H1 (cell line): ENCODE data around the gene YBX2. TPM values are rescaled to one million over a fixed set of nuclear protein-coding genes. Genes with fewer than 3 reads are reported as not detected.

ENCODE experiments used
- CTCF ChIA-PET: fragments of 300-600 bp; sonication (Branson Sonifier 250); formaldehyde crosslinking; loops from one replicate; lab custom pipeline; 2021; ENCODE audit not compliant: partially characterized antibody; lab: Charles Lee
- POLR2A ChIA-PET: fragments of 300-600 bp; sonication (Branson Sonifier 250); formaldehyde crosslinking; loops from one replicate; lab custom pipeline; 2021; ENCODE audit warnings: inconsistent platforms; ENCODE audit not compliant: partially characterized antibody; lab: Charles Lee
- DNase-seq, 2 experiments: peaks; one replicate each; pipeline versions ENCODE4 v3.0.0 to v3.0.0-alpha.2; 2010 to 2022; ENCODE audit warnings: low spot score in 2 of 2, low read depth in 1 of 2, mixed read lengths in 1 of 2
- FAIRE-seq: peaks from 2 replicates; lab custom pipeline; 2011; peaks lifted over from hg19 to GRCh38; lab: Jason Lieb, UNC
- H2AFZ ChIP-seq: 2 replicates; pipeline ENCODE4 v1.8.1; 2012; ENCODE audit warnings: low read length, inconsistent platforms
- H2AK5ac ChIP-seq: 2 replicates; pipeline ENCODE4 v1.6.1; 2013; ENCODE audit warnings: low read depth, low read length
- H2BK120ac ChIP-seq: replicated peaks from 2 replicates; pipeline ENCODE3; 2013; ENCODE audit warnings: low read depth, low read length, inconsistent platforms
- H2BK12ac ChIP-seq: 2 replicates; pipeline ENCODE4 v1.6.1; 2013; ENCODE audit warnings: low read depth, low read length
- H2BK15ac ChIP-seq: 2 replicates; pipeline ENCODE4 v1.6.1; 2013; ENCODE audit warnings: low read length
- H2BK20ac ChIP-seq: 2 replicates; pipeline ENCODE4 v1.6.1; 2013; ENCODE audit warnings: low read length
- H2BK5ac ChIP-seq: 2 replicates; pipeline ENCODE4 v1.6.1; 2013; ENCODE audit warnings: low read depth, low read length
- H3K14ac ChIP-seq: 2 replicates; pipeline ENCODE4 v1.6.1; 2013; ENCODE audit warnings: inconsistent platforms; ENCODE audit not compliant: insufficient read length
- H3K18ac ChIP-seq: 2 replicates; pipeline ENCODE4 v1.6.1; 2013; ENCODE audit warnings: low read length; ENCODE audit errors: extremely low read depth
- H3K23ac ChIP-seq: 2 replicates; pipeline ENCODE4 v1.6.1; 2013; ENCODE audit warnings: inconsistent platforms; ENCODE audit not compliant: insufficient read length
- H3K23me2 ChIP-seq: 2 replicates; pipeline ENCODE4 v1.6.1; 2013; ENCODE audit warnings: low read depth, low read length
- H3K27ac ChIP-seq: 2 replicates; pipeline ENCODE4 v1.6.1; 2011; ENCODE audit warnings: low read depth, low read length, inconsistent platforms
- H3K27me3 ChIP-seq, 4 experiments: replicated peaks in 1 of 4; 1 replicate in 1 of 4; 2 replicates in 3 of 4; pipeline versions ENCODE4 v1.6.1 to v1.8.1; 2011 to 2013; ENCODE audit warnings: low read length in 3 of 4, mild to moderate bottlenecking in 3 of 4, inconsistent platforms in 2 of 4, mixed read lengths in 2 of 4, moderate library complexity in 1 of 4; ENCODE audit not compliant: control insufficient read depth in 3 of 4, insufficient read depth in 3 of 4; ENCODE audit errors: extremely low read depth in 1 of 4
- H3K36me3 ChIP-seq, 4 experiments: 2 replicates each; pipeline versions ENCODE4 v1.6.1 to v1.8.1; 2011 to 2013; ENCODE audit warnings: mild to moderate bottlenecking in 4 of 4, low read length in 3 of 4, moderate library complexity in 2 of 4, control low read depth in 1 of 4, inconsistent platforms in 1 of 4; ENCODE audit not compliant: insufficient read depth in 4 of 4, control insufficient read depth in 2 of 4
- H3K4ac ChIP-seq: replicated peaks from 2 replicates; pipeline ENCODE3; 2013; ENCODE audit warnings: low read length, low read depth, mixed read lengths, inconsistent platforms; ENCODE audit not compliant: insufficient read length
- H3K4me1 ChIP-seq, 4 experiments: replicated peaks in 1 of 4; 1 replicate in 1 of 4; 2 replicates in 3 of 4; pipeline versions ENCODE4 v1.6.1 to v1.8.1; 2011 to 2013; ENCODE audit warnings: low read length in 3 of 4, inconsistent platforms in 2 of 4, mixed read lengths in 1 of 4; ENCODE audit not compliant: insufficient read depth in 4 of 4, control insufficient read depth in 3 of 4
- H3K4me2 ChIP-seq, 2 experiments: 2 replicates each; pipeline versions ENCODE4 v1.6.1 to v1.8.1; 2011 to 2013; ENCODE audit warnings: low read depth in 2 of 2, low read length in 2 of 2, control low read depth in 1 of 2, inconsistent platforms in 1 of 2, mild to moderate bottlenecking in 1 of 2; ENCODE audit not compliant: insufficient read depth in 1 of 2
- H3K4me3 ChIP-seq, 4 experiments: fragments of 200-600, 300-600 bp in 1 of 4; sonication (generic), shearing (Covaris generic), sonication (Bioruptor Twin) in 1 of 4; 2 replicates each; pipeline versions ENCODE4 v1.5.1 to v1.8.1; 2011 to 2016; ENCODE audit warnings: low read length in 4 of 4, low read depth in 3 of 4, control low read depth in 2 of 4, inconsistent platforms in 2 of 4, mild to moderate bottlenecking in 2 of 4, mixed read lengths in 1 of 4, moderate library complexity in 1 of 4; ENCODE audit not compliant: insufficient read depth in 2 of 4; ENCODE audit errors: extremely low read depth in 1 of 4
- H3K56ac ChIP-seq: replicated peaks from 2 replicates; pipeline ENCODE3; 2013; ENCODE audit warnings: low read depth, mild to moderate bottlenecking, mixed read lengths, low read length, inconsistent platforms; ENCODE audit not compliant: insufficient read length
- H3K79me1 ChIP-seq: 2 replicates; pipeline ENCODE4 v1.6.1; 2013; ENCODE audit warnings: low read depth, low read length, control low read depth
- H3K79me2 ChIP-seq, 2 experiments: 2 replicates each; pipeline versions ENCODE4 v1.6.1 to v1.8.1; 2012 to 2013; ENCODE audit warnings: low read length in 2 of 2, mild to moderate bottlenecking in 2 of 2, inconsistent platforms in 1 of 2; ENCODE audit not compliant: insufficient read depth in 2 of 2, control insufficient read depth in 1 of 2
- H3K9ac ChIP-seq, 4 experiments: replicated peaks in 1 of 4; 1 replicate in 1 of 4; 2 replicates in 3 of 4; pipeline versions ENCODE4 v1.6.1 to v1.8.1; 2011 to 2013; ENCODE audit warnings: low read depth in 3 of 4, low read length in 3 of 4, control low read depth in 2 of 4, mild to moderate bottlenecking in 2 of 4, moderate library complexity in 2 of 4, inconsistent platforms in 1 of 4; ENCODE audit errors: extremely low read depth in 1 of 4
- H3K9me3 ChIP-seq, 2 experiments: 2 replicates each; pipeline versions ENCODE4 v1.6.1 to v1.8.1; 2012 to 2013; ENCODE audit warnings: mild to moderate bottlenecking in 2 of 2, moderate library complexity in 2 of 2, control low read depth in 1 of 2, inconsistent platforms in 1 of 2, low read depth in 1 of 2, low read length in 1 of 2, mixed read lengths in 1 of 2; ENCODE audit not compliant: insufficient read depth in 2 of 2
- H4K20me1 ChIP-seq, 2 experiments: replicated peaks in 1 of 2; 2 replicates each; pipeline versions ENCODE3 to v1.8.1; 2011 to 2013; ENCODE audit warnings: inconsistent platforms in 2 of 2, low read length in 2 of 2, mild to moderate bottlenecking in 1 of 2; ENCODE audit not compliant: insufficient read depth in 2 of 2, control insufficient read depth in 1 of 2
- H4K5ac ChIP-seq: 2 replicates; pipeline ENCODE4 v1.6.1; 2013; ENCODE audit warnings: low read length, low read depth, mixed read lengths, inconsistent platforms; ENCODE audit not compliant: insufficient read length
- H4K8ac ChIP-seq: 2 replicates; pipeline ENCODE4 v1.8.0; 2013; ENCODE audit warnings: mild to moderate bottlenecking, moderate library complexity, low read length, inconsistent platforms; ENCODE audit not compliant: insufficient read depth; ENCODE audit errors: extremely low read depth
- H4K91ac ChIP-seq: replicated peaks from 2 replicates; pipeline ENCODE3; 2013; ENCODE audit warnings: low read length, mixed read lengths, inconsistent platforms; ENCODE audit not compliant: insufficient read length
- ATF3 ChIP-seq: IDR thresholded peaks from 2 replicates; pipeline ENCODE4 v1.6.1; 2011; ENCODE audit warnings: low read depth, mild to moderate bottlenecking, low read length; ENCODE audit not compliant: insufficient read depth
- E2F6 ChIP-seq: IDR thresholded peaks from 2 replicates; pipeline ENCODE4 v1.6.1; 2012; ENCODE audit warnings: inconsistent platforms
- KDM4A ChIP-seq: IDR thresholded peaks from one replicate; pipeline ENCODE4 v1.7.1; 2012; ENCODE audit warnings: low read depth, mild to moderate bottlenecking, moderate library complexity, low read length, inconsistent platforms; ENCODE audit not compliant: severe bottlenecking
- NRF1 ChIP-seq: IDR thresholded peaks from 2 replicates; pipeline ENCODE4 v1.6.1; 2011; ENCODE audit warnings: mild to moderate bottlenecking, low read depth, low read length, improper control_type of control experiment
- PHF8 ChIP-seq: fragments of 200-600 bp; sonication (generic); conservative IDR thresholded peaks from 2 replicates; pipeline ENCODE4 v1.7.1; 2012; ENCODE audit warnings: low read depth, mild to moderate bottlenecking, inconsistent platforms, low read length, moderate library complexity
- RBBP5 ChIP-seq: IDR thresholded peaks from 2 replicates; pipeline ENCODE4 v1.7.1; 2012; ENCODE audit warnings: low read depth, mild to moderate bottlenecking, inconsistent platforms, low read length, moderate library complexity, borderline replicate concordance
- WGBS, 2 experiments: shearing (Covaris generic) in 1 of 2; methylation state at CpG; one replicate each; pipeline versions ENCODE4 v1.1.6 to v1.1.7; 2013 to 2015; ENCODE audit warnings: low lambda C conversion rate in 2 of 2, mixed read lengths in 2 of 2, inconsistent platforms in 1 of 2, low coverage in 1 of 2, missing lambda C conversion rate in 1 of 2; ENCODE audit not compliant: insufficient replicate concordance in 2 of 2, insufficient coverage in 1 of 2, insufficient read length in 1 of 2; ENCODE audit errors: extremely low coverage in 1 of 2, missing lambda C conversion rate in 1 of 2; 5-methylcytosine and 5-hydroxymethylcytosine counted together
- polyA plus RNA-seq, 7 experiments: library from polyadenylated mRNA; depleted of rRNA in 3 of 7; stranded (reverse) in 5 of 7; unstranded in 2 of 7; fragments of >200 nt in 5 of 7; fragments of 200-250 nt in 2 of 7; gene quantifications; 1 replicate in 5 of 7; 2 replicates in 1 of 7; 4 replicates in 1 of 7; pipeline versions ENCODE4 v1.2.1 to v1.2.3, GENCODE V29; 2011 to 2013; ENCODE audit warnings: missing spikeins in 2 of 7, mixed read lengths in 2 of 7
- total RNA-seq: library from RNA; stranded (reverse); fragmentation: NEBNext Ultra II Directional; extraction: Animal tissue kit (Norgen Biotek cat#: 25700); gene quantifications from 2 replicates; pipeline ENCODE4 v1.2.1, GENCODE V29; 2021

Gene YBX2
- total and polyA plus RNA-seq, 2 of the 8 experiments (the other 6 are each of a cell fraction or from before 2014, with no cell fraction given): 19.2 to 30.5 TPM

- DNase-seq (peak in 1 of 2 experiments; percentile 72), FAIRE-seq (no peak)
- H2BK15ac ChIP-seq: 0 out of 2 replicates have a peak overlapping the region, but pooled peaks have one; percentile 72
- H3K14ac ChIP-seq: no peak overlapping the region
- POLR2A ChIA-PET: interaction anchor here (0.6 to 7.7 kb wide), 24 partner anchors 9 to 291 kb away, joined by 3 to 94 read pairs (median 6); partner anchors contain the start of genes ACADVL, CLDN7, CTDNEP1 and DLG4
- H3K56ac ChIP-seq: no peak overlapping the region
- peaks cover 0 to 6% (median 3%) of the 10 kb centered on the region in 4 experiments; a peak in 3 of 8 replicates for H3K36me3 ChIP-seq
- no peak overlapping the region for H2BK120ac ChIP-seq
- no peaks in the 10 kb centered on the region for H3K79me2 ChIP-seq
- 6% methylated on average over 31 of the region's 43 CpGs; no CpG with 5 or more reads in 1 of the 2 experiments for WGBS, 2 experiments
- peak overlapping the region; percentile 76 to 83 (median 78) for H3K4me3 ChIP-seq
- H3K4me2 ChIP-seq: peak overlapping the region; percentile 45 to 100
- peaks cover 0 to 20% (median 8%) of the 10 kb centered on the region in 4 experiments; a peak in 5 of 7 replicates for H3K4me1 ChIP-seq
- CTCF ChIA-PET: interaction anchor here (0.5 to 4.8 kb wide), 18 partner anchors 9 to 303 kb away, joined by 3 to 46 read pairs (median 4); partner anchors contain the start of genes ACAP1, GABARAP, GPS2 and TMEM95
- H3K23ac ChIP-seq: no peak overlapping the region
- H3K9me3 ChIP-seq: no peaks in the 10 kb centered on the region
- peak overlapping the region; percentile 46 to 75 (median 66) for H3K9ac ChIP-seq
- no peaks in the 10 kb centered on the region for H3K79me1 ChIP-seq
- H4K8ac ChIP-seq: peak overlapping the region; percentile 22; the same call in 1 of the 2 replicates
- H3K23me2 ChIP-seq: peaks cover 11% of the 10 kb centered on the region
- peak overlapping the region; percentile 27; the same call in 1 of the 2 replicates for H2BK12ac ChIP-seq
- TF ChIP-seq E2F6: 0 out of 2 replicates have a peak, but pooled peaks have one; percentile 8
- peak; percentile 10 for TF ChIP-seq KDM4A
- peak; percentile 53 for TF ChIP-seq NRF1
- TF ChIP-seq RBBP5: 0 out of 2 replicates have a peak, but pooled peaks have one; percentile 37
- TF ChIP-seq PHF8: no peak
- TF ChIP-seq ATF3: no peak
- TF ChIP-seq, all 59 proteins: peak for 4
- no peak overlapping the region; the same call in 1 of the 2 replicates for H2BK5ac ChIP-seq
- no peak overlapping the region for H2AK5ac ChIP-seq
- H4K5ac ChIP-seq: no peak overlapping the region
- peaks cover 0 to 13% (median 7%) of the 10 kb centered on the region in 4 experiments; a peak in 6 of 7 replicates for H3K27me3 ChIP-seq
- no peak overlapping the region for H2BK20ac ChIP-seq
- H4K20me1 ChIP-seq: peaks cover 0 to 7% of the 10 kb centered on the region in 2 experiments
- no peak overlapping the region for H3K27ac ChIP-seq
- no peak overlapping the region for H4K91ac ChIP-seq
- peak overlapping the region; percentile 54; the same call in 1 of the 2 replicates for H2AFZ ChIP-seq
- no peak overlapping the region for H3K4ac ChIP-seq
- H3K18ac ChIP-seq: no peak overlapping the region; the same call in 1 of the 2 replicates
These were observed 12.3 kb downstream of the YBX2 start for GRCh38 chr17:7281953-7282751.
